Left hindlimb (tissue), 1 donor: Measurements from ENCODE around the gene GAPDHS.

Experiments used
- DNase-seq: peaks from one replicate; pipeline ENCODE4 v3.0.0-alpha.2; 2018

GAPDHS gene

GRCh38 chr19:35558400-35559280 lies 25.4 kb downstream of the GAPDHS start:
- DNase-seq: no peak

- DNase-seq: no peak
Observed at GRCh38 chr19:35559281-35559659, 26.0 kb downstream of the GAPDHS start.

GRCh38 chr19:35559781-35560180 lies 26.5 kb downstream of the GAPDHS start:
- DNase-seq: no peak

- DNase-seq: no peak
Observed at GRCh38 chr19:35560271-35560670, 27.0 kb downstream of the GAPDHS start.

GRCh38 chr19:35560677-35561076 lies 27.4 kb downstream of the GAPDHS start:
- DNase-seq: no peak

GRCh38 chr19:35561436-35561835 lies 28.2 kb downstream of the GAPDHS start:
- no peak for DNase-seq

- no peak for DNase-seq
Observed at GRCh38 chr19:35562336-35562735, 29.1 kb downstream of the GAPDHS start.

- no peak for DNase-seq
Observed at GRCh38 chr19:35562776-35563175, 29.5 kb downstream of the GAPDHS start.

GRCh38 chr19:35563207-35563829 lies 30.1 kb downstream of the GAPDHS start, which contains the start of gene ATP4A:
ATP4A (minus strand) TSS chr19:35563658; CDS start chr19:35563629, 29 bp downstream.
- DNase-seq: no peak

GRCh38 chr19:35565016-35565856 lies 32.0 kb downstream of the GAPDHS start:
- DNase-seq: no peak

GRCh38 chr19:35566738-35567137 lies 33.5 kb downstream of the GAPDHS start:
- DNase-seq: no peak

GRCh38 chr19:35569281-35569781 lies 36.1 kb downstream of the GAPDHS start:
- no peak for DNase-seq

GRCh38 chr19:35571406-35571965 lies 38.2 kb downstream of the GAPDHS start:
- no peak for DNase-seq

- DNase-seq: no peak
Observed at GRCh38 chr19:35577918-35578317, 44.7 kb downstream of the GAPDHS start.

- no peak for DNase-seq
Observed at GRCh38 chr19:35578707-35579106, 45.5 kb downstream of the GAPDHS start.

GRCh38 chr19:35582760-35583159 lies 49.5 kb downstream of the GAPDHS start:
- DNase-seq: no peak

- no peak for DNase-seq
Observed at GRCh38 chr19:35585848-35586247, 52.6 kb downstream of the GAPDHS start, which contains the start of gene PMIS2. PMIS2 (plus strand) TSS chr19:35586173; CDS start chr19:35586260, 87 bp downstream.

GRCh38 chr19:35587321-35587720 lies 54.1 kb downstream of the GAPDHS start:
- no peak for DNase-seq

GRCh38 chr19:35590875-35591274 lies 57.6 kb downstream of the GAPDHS start:
- no peak for DNase-seq

- no peak for DNase-seq
Observed at GRCh38 chr19:35592226-35592625, 59.0 kb downstream of the GAPDHS start.
